Measurements from ENCODE around the gene JAKMIP2. TPM values are rescaled to one million over a fixed set of nuclear protein-coding genes. Genes with fewer than 3 reads are reported as not detected.

Gene JAKMIP2
- total and polyA plus RNA-seq, 7 donors = 0.01 to 0.08 (median 0.06) TPM; not detected in 2

DNA sequence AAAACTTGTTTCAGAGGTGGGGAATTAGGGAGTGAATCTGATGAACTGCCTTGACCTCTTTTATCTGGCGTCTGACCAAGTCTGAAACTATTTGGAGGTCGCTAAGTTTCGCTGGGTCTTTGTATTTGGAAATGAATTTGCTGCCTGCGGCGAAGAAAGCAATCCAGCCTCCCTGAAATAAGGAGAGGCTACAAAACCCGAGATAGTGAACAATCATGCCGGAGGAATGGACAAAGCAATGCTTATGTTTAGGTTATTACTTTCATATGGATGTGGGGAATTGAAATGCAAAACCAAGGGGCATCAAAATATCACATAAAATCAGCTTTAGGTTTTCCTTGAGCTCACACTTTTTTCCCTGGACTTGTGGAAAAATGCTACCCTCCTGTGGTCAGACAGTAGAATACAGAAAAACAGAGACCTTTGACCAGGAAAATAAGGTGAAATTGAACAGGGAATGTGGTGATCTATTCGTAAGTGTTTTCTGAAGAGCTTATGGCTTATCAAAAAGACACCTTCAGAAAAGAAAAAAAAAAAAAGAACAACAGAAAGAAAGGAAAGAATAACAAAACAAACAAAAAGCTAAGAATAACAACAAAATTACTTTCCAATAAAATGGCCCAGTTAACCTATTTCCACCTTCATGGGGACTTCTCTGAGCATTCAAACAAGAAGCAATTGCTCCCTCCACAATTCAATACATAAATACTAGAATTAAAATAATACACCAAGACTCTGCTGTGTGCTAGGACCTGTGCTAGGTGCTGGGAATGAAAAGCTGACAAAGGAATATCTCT is 204.1 kb downstream of the JAKMIP2 start:
- intact Hi-C loops (cut with DNase I) = loop anchor here (5.0 kb wide), 2 partner anchors 126 to 356 kb away; no protein-coding TSS in a partner anchor
- no peaks in the 10 kb centered on the region for H3K4me1 ChIP-seq
- DNase-seq (no peak), ATAC-seq (peak in 1 of 4 donors; percentile 64)
- no peak overlapping the region for H3K27ac ChIP-seq
- no peak overlapping the region for H3K4me3 ChIP-seq
- no peaks in the 10 kb centered on the region for H3K36me3 ChIP-seq (ENCODE audit: insufficient read depth in 1 of 2, low read depth in 1 of 2)
- WGBS, 3 donors = 37 to 41% (median 40%) methylated on average over 8 of the region's 8 CpGs
- H3K27me3 ChIP-seq (ENCODE audit: insufficient read depth in 3 of 3, low read length in 2 of 3) = no peaks in the 10 kb centered on the region
- H3K9me3 ChIP-seq = no peaks in the 10 kb centered on the region
- TF ChIP-seq, protein P1, sequence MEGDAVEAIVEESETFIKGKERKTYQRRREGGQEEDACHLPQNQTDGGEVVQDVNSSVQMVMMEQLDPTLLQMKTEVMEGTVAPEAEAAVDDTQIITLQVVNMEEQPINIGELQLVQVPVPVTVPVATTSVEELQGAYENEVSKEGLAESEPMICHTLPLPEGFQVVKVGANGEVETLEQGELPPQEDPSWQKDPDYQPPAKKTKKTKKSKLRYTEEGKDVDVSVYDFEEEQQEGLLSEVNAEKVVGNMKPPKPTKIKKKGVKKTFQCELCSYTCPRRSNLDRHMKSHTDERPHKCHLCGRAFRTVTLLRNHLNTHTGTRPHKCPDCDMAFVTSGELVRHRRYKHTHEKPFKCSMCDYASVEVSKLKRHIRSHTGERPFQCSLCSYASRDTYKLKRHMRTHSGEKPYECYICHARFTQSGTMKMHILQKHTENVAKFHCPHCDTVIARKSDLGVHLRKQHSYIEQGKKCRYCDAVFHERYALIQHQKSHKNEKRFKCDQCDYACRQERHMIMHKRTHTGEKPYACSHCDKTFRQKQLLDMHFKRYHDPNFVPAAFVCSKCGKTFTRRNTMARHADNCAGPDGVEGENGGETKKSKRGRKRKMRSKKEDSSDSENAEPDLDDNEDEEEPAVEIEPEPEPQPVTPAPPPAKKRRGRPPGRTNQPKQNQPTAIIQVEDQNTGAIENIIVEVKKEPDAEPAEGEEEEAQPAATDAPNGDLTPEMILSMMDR (IDR thresholded peaks at IDR 0.05) = peak; percentile 58

DNA sequence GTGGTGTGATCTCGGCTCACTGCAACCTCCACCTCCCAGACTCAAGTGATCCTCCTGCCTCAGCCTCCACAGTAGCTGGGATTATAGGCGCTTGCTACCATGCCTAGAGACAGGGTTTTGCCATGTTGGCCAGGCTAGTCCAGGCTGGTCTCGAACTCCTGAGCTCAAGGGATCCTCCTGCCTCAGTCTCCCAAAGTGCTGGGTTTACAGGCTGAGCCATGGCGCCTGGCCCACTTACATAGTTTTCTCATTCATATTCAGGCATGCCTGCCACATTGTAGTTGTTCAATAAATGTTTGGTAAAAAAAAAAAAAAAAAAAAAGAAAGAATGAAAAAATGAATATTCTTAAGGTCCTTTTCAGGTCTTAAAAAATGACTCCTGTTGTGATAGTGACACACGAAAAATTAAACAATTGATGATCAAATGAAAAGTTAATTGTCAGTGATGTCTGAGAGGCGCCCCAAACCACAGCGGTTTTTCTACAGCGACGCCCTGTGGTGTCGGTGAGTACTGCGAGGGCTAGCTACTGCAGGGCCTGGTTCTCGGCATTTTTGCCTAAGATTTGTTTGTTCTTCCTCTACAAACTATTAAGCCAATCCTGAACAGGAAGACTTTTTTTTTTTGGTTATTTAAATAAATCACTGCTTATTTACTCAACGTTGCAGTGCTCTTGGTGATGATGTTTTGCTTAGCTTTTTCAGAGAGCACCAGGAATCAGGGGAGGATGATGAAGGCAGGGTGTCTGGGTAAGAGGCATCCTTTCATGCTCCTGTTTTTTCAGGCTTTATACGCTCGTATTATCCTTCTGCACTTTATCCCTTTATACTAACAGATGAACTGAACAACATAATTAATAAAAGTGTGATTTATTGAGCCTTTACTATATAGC is 205.6 kb downstream of the JAKMIP2 start:
- ATAC-seq (peak in 2 of 4 donors; percentile 63 to 70), DNase-seq (peak; percentile 58 to 78)
- H3K4me1 ChIP-seq = no peaks in the 10 kb centered on the region
- TF ChIP-seq, protein P1 (IDR thresholded peaks at IDR 0.05) = peak; percentile 79
- no peaks in the 10 kb centered on the region for H3K36me3 ChIP-seq (ENCODE audit: insufficient read depth in 1 of 2, low read depth in 1 of 2)
- no peaks in the 10 kb centered on the region for H3K27me3 ChIP-seq (ENCODE audit: insufficient read depth in 3 of 3, low read length in 2 of 3)
- H3K27ac ChIP-seq = no peak overlapping the region
- no peak overlapping the region for H3K4me3 ChIP-seq
- 44 to 55% (median 49%) methylated on average over 15 of the region's 15 CpGs for WGBS, 3 donors
- intact Hi-C loops (cut with DNase I) = loop anchor here (5.0 kb wide), 2 partner anchors 125 to 355 kb away; no protein-coding TSS in a partner anchor
- no peaks in the 10 kb centered on the region for H3K9me3 ChIP-seq

DNA sequence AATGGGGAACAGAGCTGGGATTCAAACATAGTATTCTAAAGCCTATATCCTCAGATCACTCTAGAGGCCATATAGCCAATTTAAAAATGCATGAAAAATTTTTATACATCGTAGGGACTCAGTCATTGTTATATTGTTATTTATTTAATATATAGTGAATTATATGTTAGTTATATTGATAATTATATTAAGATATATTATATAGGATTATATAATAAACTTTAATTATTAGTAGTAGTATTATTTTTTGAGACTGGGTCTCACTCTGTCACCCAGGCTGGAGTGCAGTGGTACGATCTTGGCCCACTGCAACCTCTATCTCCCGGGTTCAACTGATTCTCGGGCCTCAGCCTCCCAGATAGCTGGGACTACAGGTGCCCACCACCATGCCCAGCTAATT is 206.9 kb downstream of the JAKMIP2 start:
- ATAC-seq (no peak), DNase-seq (no peak)
- H3K9me3 ChIP-seq = no peaks in the 10 kb centered on the region
- intact Hi-C loops (cut with DNase I) = loop anchor here (5.0 kb wide), 2 partner anchors 123 to 353 kb away; no protein-coding TSS in a partner anchor
- no peaks in the 10 kb centered on the region for H3K27me3 ChIP-seq (ENCODE audit: insufficient read depth in 3 of 3, low read length in 2 of 3)
- no peaks in the 10 kb centered on the region for H3K36me3 ChIP-seq (ENCODE audit: insufficient read depth in 1 of 2, low read depth in 1 of 2)
- no peak overlapping the region for H3K27ac ChIP-seq
- no peaks in the 10 kb centered on the region for H3K4me1 ChIP-seq
- TF ChIP-seq, protein P1 (IDR thresholded peaks at IDR 0.05) = no peak
- WGBS, 3 donors = 93 to 97% (median 95%) methylated on average over 4 of the region's 4 CpGs
- H3K4me3 ChIP-seq = no peak overlapping the region

DNA sequence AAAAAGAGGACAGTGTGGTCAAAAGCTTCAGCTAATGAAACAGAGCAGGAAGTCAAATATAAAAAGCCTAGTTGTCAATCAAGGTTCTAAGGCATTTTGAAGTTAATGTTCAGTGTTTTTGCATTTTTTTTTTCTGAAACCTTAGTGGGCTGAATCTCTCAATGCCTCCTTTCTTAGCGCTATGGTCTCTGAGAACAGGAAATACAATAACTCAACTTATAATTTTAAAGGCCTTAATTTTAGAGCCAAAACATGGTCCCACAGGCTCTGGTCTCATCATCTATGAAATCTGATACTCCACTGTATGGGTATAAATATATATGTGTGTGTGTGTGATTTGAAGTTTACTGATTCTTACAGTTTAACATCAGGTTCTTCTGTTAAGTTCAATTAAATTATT is 209.3 kb downstream of the JAKMIP2 start:
- Histone ChIP-seq H3K4me1 (no peaks in the 10 kb centered on the region), H3K36me3 (ENCODE audit: insufficient read depth in 1 of 2, low read depth in 1 of 2) (no peaks in the 10 kb centered on the region), H3K27me3 (ENCODE audit: insufficient read depth in 3 of 3, low read length in 2 of 3) (no peaks in the 10 kb centered on the region), H3K9me3 (no peaks in the 10 kb centered on the region), H3K4me3 (no peak overlapping the region), H3K27ac (no peak overlapping the region)
- intact Hi-C loops (cut with DNase I) = no loop called here
- TF ChIP-seq, protein P1 (IDR thresholded peaks at IDR 0.05) = no peak
- 69 to 76% (median 73%) methylated on average over 1 of the region's 1 CpG for WGBS, 3 donors
- ATAC-seq = no peak
- no peak for DNase-seq

All from psoas muscle (tissue), 8 donors.